GM10847 (cell line): ENCODE results near the gene RLF.

ENCODE experiments used
- POLR2A ChIP-seq: IDR thresholded peaks from 2 replicates; pipeline ENCODE4 v1.6.1; 2011; ENCODE audit not compliant: insufficient read length; ENCODE audit errors: extremely low read depth

RLF gene

GRCh38 chr1:40276122-40276521, 114.9 kb downstream of the RLF start:
- TF ChIP-seq POLR2A: no peak

GRCh38 chr1:40281853-40282252, 120.7 kb downstream of the RLF start:
- no peak for TF ChIP-seq POLR2A
